ENCODE results near the gene PDE2A.

GRCh38 chr11:72721276-72721675, 47.1 kb upstream of the PDE2A start:
- TF ChIP-seq GATA2 (IDR thresholded peaks at IDR 0.05; ENCODE audit: low read depth, low read length) (no peak), GATA3 (IDR thresholded peaks at IDR 0.05; ENCODE audit: low read depth, low read length) (no peak)
